Sigmoid colon (tissue), 7 donors: Measurements from ENCODE around the gene COMMD1. TPM values are rescaled to one million over a fixed set of nuclear protein-coding genes. Genes with fewer than 3 reads are reported as not detected.

Experiments used
- DNase-seq: peaks from one replicate; pipeline ENCODE4 v3.0.0-alpha.2; 2019
- H3K27ac ChIP-seq, 4 donors: fragments of 200-600 bp; sonication (generic); one replicate each; pipeline ENCODE4 v1.5.1; 2016 to 2019; ENCODE audit warnings: mild to moderate bottlenecking in 1 of 4
- H3K27me3 ChIP-seq, 3 donors: fragments of 200-600 bp; sonication (generic); one replicate each; pipeline ENCODE4 v1.5.1; 2019; ENCODE audit warnings: mild to moderate bottlenecking in 1 of 3
- H3K36me3 ChIP-seq, 4 donors: fragments of 200-600 bp; sonication (generic); one replicate each; pipeline ENCODE4 v1.5.1; 2016 to 2019
- H3K4me1 ChIP-seq, 4 donors: fragments of 200-600 bp; sonication (generic); one replicate each; pipeline ENCODE4 v1.5.1; 2017 to 2019
- H3K4me3 ChIP-seq, 4 donors: fragments of 200-600 bp; sonication (generic); one replicate each; pipeline ENCODE4 v1.5.1; 2017 to 2019; ENCODE audit warnings: mild to moderate bottlenecking in 2 of 4, moderate library complexity in 1 of 4
- H3K9me3 ChIP-seq, 4 donors: fragments of 200-600 bp in 3 of 4; sonication (generic) in 3 of 4; one replicate each; pipeline versions ENCODE4 v1.5.1 to v1.6.1; 2013 to 2019
- EP300 ChIP-seq, 4 donors: sonication (generic); formaldehyde crosslinking; IDR thresholded peaks; one replicate each; pipeline ENCODE4 v1.6.1; 2017; ENCODE audit warnings: antibody characterized with exemption in 4 of 4
- POLR2A ChIP-seq, 2 donors: fragments of 450-650 bp; IDR thresholded peaks; one replicate each; pipeline ENCODE4 v1.6.1; 2016; ENCODE audit warnings: antibody characterized with exemption in 2 of 2, mild to moderate bottlenecking in 2 of 2, moderate library complexity in 2 of 2
- POLR2AphosphoS5 ChIP-seq, 4 donors: sonication (generic); formaldehyde crosslinking; IDR thresholded peaks; one replicate each; pipeline ENCODE4 v1.6.1; 2017; ENCODE audit warnings: antibody characterized with exemption in 4 of 4
- WGBS, 2 donors: extraction: QIAGEN DNeasy Blood & Tissue Kit; methylation state at CpG; one replicate each; pipeline ENCODE4 v1.1.7; 2013; 5-methylcytosine and 5-hydroxymethylcytosine counted together
- intact Hi-C: fragments of 100-400 bp; cut with DNase I; formaldehyde crosslinking; loops from one replicate; pipeline ENCODE4 v1.15.1; 2023
- polyA plus RNA-seq, 3 donors: library from polyadenylated mRNA; stranded (reverse); fragments of 200-250 nt; gene quantifications; one replicate each; pipeline ENCODE4 v1.2.3, GENCODE V29; 2013
- total RNA-seq, 4 donors: library from RNA; depleted of rRNA; stranded (reverse); fragments of >200 nt; gene quantifications; one replicate each; pipeline ENCODE4 v1.1.0, GENCODE V29; 2016
- TF ChIP-seq, protein P1 (sequence below), 4 experiments: fragments of 450-650 bp in 3 of 4; fragments of 200-600 bp in 1 of 4; IDR thresholded peaks; one replicate each; pipeline ENCODE4 v1.5.1; 2016 to 2019; ENCODE audit warnings: antibody characterized with exemption in 4 of 4, mild to moderate bottlenecking in 3 of 4, moderate library complexity in 2 of 4
- donor health status: healthy with polysubstance abuse.
- donor health status: Bipolar disorder and iron deficiency.
- donor health status: healthy.

Gene COMMD1
- total and polyA plus RNA-seq, 7 donors = 27.2 to 59.2 (median 50.6) TPM

DNA sequence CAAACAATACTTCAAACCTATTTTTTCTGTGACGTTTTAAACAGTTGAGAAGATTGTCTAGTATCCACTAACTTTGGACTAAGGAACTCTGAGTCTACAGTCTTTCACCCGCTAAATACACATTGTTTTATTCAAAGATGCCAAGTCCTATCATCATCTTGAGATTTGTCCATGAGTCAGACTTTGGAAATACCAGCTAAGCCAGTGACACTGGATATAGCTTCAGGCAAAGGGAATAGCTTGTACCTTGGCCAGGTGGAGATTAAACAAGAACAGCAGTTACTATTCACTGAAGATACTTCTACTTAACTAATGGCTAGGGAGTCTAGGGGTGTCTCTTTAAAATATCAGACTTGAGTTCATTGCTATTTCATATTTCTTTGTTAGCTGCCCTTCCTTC lies 137.5 kb downstream of the COMMD1 start:
- no peaks in the 10 kb centered on the region for H3K27me3 ChIP-seq
- peaks cover 0 to 3% (median under 1%) of the 10 kb centered on the region in 4 donors for H3K9me3 ChIP-seq
- H3K4me1 ChIP-seq = no peaks in the 10 kb centered on the region
- H3K4me3 ChIP-seq = no peak overlapping the region
- H3K36me3 ChIP-seq = no peaks in the 10 kb centered on the region
- no peak for DNase-seq
- no peak overlapping the region for H3K27ac ChIP-seq
- intact Hi-C loops = no loop called here
- TF ChIP-seq POLR2AphosphoS5 (IDR thresholded peaks at IDR 0.05) (no peak), EP300 (IDR thresholded peaks at IDR 0.05) (no peak), POLR2A (IDR thresholded peaks at IDR 0.05) (no peak)
- TF ChIP-seq, protein P1, sequence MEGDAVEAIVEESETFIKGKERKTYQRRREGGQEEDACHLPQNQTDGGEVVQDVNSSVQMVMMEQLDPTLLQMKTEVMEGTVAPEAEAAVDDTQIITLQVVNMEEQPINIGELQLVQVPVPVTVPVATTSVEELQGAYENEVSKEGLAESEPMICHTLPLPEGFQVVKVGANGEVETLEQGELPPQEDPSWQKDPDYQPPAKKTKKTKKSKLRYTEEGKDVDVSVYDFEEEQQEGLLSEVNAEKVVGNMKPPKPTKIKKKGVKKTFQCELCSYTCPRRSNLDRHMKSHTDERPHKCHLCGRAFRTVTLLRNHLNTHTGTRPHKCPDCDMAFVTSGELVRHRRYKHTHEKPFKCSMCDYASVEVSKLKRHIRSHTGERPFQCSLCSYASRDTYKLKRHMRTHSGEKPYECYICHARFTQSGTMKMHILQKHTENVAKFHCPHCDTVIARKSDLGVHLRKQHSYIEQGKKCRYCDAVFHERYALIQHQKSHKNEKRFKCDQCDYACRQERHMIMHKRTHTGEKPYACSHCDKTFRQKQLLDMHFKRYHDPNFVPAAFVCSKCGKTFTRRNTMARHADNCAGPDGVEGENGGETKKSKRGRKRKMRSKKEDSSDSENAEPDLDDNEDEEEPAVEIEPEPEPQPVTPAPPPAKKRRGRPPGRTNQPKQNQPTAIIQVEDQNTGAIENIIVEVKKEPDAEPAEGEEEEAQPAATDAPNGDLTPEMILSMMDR (IDR thresholded peaks at IDR 0.05) = no peak
- WGBS, 2 donors = 50 to 83% methylated on average over 2 of the region's 2 CpGs

DNA sequence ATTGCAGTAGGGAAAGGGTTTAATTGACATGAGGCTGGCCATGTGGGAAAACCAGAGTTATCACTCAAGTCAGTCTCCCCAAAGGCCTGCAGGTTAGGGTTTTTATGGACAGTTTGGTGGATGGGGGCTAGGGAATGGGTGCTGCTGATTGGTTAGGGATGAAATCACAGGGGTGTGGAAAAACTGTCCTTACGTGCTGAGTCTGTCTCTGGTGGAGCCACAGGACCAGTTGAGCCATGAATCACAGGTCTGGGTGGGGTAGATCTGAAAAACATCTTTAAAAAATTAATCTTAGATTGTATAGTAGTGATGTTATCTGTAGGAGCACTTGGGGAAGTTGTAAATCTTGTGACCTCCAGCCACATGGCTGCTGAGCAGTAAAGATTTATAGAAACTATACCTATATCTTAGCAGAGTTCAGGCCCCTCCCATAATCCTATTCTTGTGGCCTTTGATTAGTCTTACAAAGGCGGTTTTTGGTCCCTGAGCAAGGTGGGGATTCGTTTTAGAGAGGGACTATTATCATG lies 139.6 kb downstream of the COMMD1 start:
- no peak overlapping the region for H3K4me3 ChIP-seq
- H3K9me3 ChIP-seq = peaks cover 0 to 3% (median under 1%) of the 10 kb centered on the region in 4 donors
- H3K27me3 ChIP-seq = no peaks in the 10 kb centered on the region
- no peak for DNase-seq
- 28 to 72% methylated on average over 3 of the region's 3 CpGs for WGBS, 2 donors
- H3K27ac ChIP-seq = no peak overlapping the region
- TF ChIP-seq, protein P1 (IDR thresholded peaks at IDR 0.05) = no peak
- TF ChIP-seq POLR2A (IDR thresholded peaks at IDR 0.05) (no peak), POLR2AphosphoS5 (IDR thresholded peaks at IDR 0.05) (no peak), EP300 (IDR thresholded peaks at IDR 0.05) (no peak)
- no peaks in the 10 kb centered on the region for H3K36me3 ChIP-seq
- no peaks in the 10 kb centered on the region for H3K4me1 ChIP-seq
- intact Hi-C loops = no loop called here

DNA sequence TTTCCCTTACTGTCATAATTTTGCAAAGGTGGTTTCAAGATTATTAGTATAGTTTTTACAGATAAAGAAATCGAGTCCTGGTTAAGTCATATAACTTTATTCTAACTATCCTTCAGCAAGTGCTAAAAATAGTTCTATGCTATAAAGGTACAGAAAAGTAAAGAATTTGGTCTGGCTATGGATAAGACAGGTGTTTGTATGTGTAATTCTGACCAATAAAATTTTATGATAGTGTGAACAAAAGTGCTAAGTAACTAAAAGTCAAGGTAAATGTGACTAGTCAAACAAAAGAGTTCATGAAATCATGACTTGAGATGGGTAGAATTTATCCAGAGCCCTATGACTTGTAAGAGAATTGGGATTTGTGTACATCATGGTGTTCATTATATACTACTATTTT lies 140.7 kb downstream of the COMMD1 start:
- Histone ChIP-seq H3K27ac (no peak overlapping the region), H3K36me3 (no peaks in the 10 kb centered on the region), H3K27me3 (no peaks in the 10 kb centered on the region), H3K4me1 (no peaks in the 10 kb centered on the region), H3K4me3 (no peak overlapping the region), H3K9me3 (peaks cover 0 to 3% (median under 1%) of the 10 kb centered on the region in 4 donors)
- WGBS, 2 donors = 14 to 78% methylated on average over 1 of the region's 1 CpG
- TF ChIP-seq EP300 (IDR thresholded peaks at IDR 0.05) (no peak), POLR2AphosphoS5 (IDR thresholded peaks at IDR 0.05) (no peak), POLR2A (IDR thresholded peaks at IDR 0.05) (no peak)
- TF ChIP-seq, protein P1 (IDR thresholded peaks at IDR 0.05) = no peak
- intact Hi-C loops = no loop called here
- no peak for DNase-seq

DNA sequence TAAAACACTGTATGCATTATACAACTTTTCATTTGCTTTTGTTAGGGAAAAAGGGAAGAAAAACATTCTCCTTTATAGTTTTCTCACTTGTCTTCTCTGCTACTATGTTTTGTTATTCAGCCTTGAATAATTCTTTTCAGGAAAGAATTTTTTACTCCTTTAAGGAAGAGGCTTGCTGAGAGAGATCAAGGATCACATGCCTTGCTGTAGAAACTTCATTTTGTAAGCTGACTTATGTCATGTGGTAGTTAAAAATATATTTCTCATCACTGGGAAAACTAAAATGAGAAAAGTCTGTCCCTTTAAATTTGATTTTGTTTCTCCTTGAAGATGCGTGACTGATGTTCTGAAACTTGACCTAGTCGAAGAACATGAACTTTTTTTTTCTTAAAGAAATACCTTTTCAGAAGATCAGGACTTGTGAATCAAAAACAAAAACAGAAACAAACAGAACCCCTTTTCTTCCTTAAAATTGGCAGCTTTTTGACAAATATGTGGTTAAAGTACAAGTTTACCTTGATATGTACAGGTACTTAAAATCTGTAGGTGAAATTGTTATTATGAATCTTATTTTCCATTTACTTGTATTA lies 145.1 kb downstream of the COMMD1 start:
- 68 to 70% methylated on average over 2 of the region's 2 CpGs for WGBS, 2 donors
- no peak for DNase-seq
- Histone ChIP-seq H3K9me3 (no peaks in the 10 kb centered on the region), H3K27me3 (no peaks in the 10 kb centered on the region), H3K4me3 (no peak overlapping the region), H3K36me3 (no peaks in the 10 kb centered on the region), H3K27ac (no peak overlapping the region), H3K4me1 (no peaks in the 10 kb centered on the region)
- TF ChIP-seq, protein P1 (IDR thresholded peaks at IDR 0.05) = no peak
- TF ChIP-seq EP300 (IDR thresholded peaks at IDR 0.05) (no peak), POLR2A (IDR thresholded peaks at IDR 0.05) (no peak)
- intact Hi-C loops = no loop called here
